Neuronal stem cell (in vitro differentiated cells): Measurements from ENCODE around the gene TMEM116. TPM values are rescaled to one million over a fixed set of nuclear protein-coding genes. Genes with fewer than 3 reads are reported as not detected.

Experiments used
- small RNA-seq: library from polyadenylated mRNA; stranded (forward); fragments of <200 nt; extraction: miRNeasy Mini kit (QIAGEN cat#:217004); gene quantifications from one replicate; pipeline ENCODE3, GENCODE V24; 2013; ENCODE audit not compliant: insufficient read depth

TMEM116 gene

Small RNA genes within 50 kb of the gene (small RNA-seq; reads per million reads assigned to genes)
- gene AC004024.1 (not detected), gene MIR3657 (not detected)
